ENCODE data around the gene ASCC3.

ASCC3 gene

DNA sequence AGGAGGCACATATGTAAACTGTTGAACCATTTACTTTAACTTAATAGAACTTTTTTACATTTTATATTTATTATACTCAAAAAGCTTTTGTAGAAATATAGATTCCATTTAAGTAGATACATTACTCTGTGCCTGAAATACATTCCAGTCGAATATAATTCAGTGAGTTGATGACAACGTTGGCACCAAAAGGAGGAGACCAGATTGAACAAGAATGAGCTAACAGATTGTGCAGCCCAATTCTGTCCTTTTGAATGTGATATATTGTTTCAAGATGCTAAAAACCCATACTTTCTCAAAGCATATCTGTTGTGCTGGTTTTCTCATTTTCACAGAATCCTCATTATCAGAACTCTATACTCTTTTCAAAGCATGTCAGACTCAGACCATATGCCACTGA is 269.0 kb downstream of the ASCC3 start:
- H3K4me1 Mint-ChIP-seq (ENCODE audit: low read depth): no peaks in the 10 kb centered on the region

DNA sequence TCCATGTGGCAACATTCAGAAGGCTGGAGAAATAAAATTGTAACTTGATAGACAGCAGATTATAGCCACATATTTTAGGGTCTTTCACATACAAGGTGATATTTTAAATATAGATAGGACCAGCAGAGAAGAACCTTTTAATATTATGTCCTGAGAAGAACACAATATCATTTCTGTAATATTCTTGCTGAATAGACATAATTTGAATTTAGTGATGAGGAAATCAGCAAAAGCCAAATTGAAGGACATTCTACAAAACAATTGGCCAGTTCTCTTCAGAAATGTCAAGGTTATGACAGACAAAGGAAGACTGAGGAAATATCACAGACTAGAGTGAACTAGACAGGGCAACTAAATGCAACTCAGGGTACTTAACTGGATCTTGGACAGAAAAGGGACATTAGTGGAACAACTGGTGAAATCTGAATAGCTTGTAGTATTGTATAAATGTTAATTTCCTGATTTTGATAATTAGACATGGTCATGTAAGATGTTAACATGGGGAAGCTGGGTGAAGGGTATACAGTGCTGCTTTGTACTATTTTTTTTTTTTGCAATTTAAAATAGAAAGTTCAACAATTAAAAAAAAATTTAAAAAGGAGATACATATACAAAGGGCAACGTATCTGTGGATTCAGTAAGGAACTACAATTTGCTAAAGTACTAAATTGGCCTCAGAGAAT is 281.9 kb downstream of the ASCC3 start:
- no peaks in the 10 kb centered on the region for H3K9me3 Mint-ChIP-seq
- no peaks in the 10 kb centered on the region for H3K4me1 Mint-ChIP-seq (ENCODE audit: low read depth)
- H3K4me3 Mint-ChIP-seq: no peak overlapping the region
- no peak overlapping the region for H3K27ac Mint-ChIP-seq
- no peaks in the 10 kb centered on the region for H3K27me3 Mint-ChIP-seq
- no peak for DNase-seq
- H3K36me3 Mint-ChIP-seq (ENCODE audit: low read depth): peaks cover 80% of the 10 kb centered on the region

More for the DNA sequence above, 269.0 kb downstream of the ASCC3 start:
- no peak for DNase-seq
- Mint-ChIP-seq H3K9me3 (no peaks in the 10 kb centered on the region), H3K36me3 (ENCODE audit: low read depth) (peaks cover 30% of the 10 kb centered on the region), H3K27ac (no peak overlapping the region), H3K4me3 (no peak overlapping the region), H3K27me3 (no peaks in the 10 kb centered on the region)

DNA sequence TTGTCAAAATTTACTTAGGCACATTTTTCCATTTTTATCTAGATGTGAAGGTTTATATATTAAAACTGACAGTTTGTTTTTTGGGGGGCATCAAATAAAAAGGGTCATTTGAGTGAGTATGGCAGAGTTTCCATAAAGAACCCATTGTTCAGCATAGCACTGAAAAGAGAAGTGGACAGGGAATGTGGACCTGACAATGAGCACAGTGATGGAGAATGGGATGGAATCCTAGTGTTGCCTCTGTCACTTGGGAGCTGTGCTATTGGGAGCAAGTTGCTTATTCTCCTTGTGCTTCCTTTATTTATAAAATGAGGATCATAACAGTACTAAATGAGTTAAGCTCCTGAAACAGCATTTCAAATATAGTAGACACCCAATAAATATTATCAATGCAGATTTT is 285.7 kb downstream of the ASCC3 start:
- no peak for DNase-seq
- H3K9me3 Mint-ChIP-seq: no peaks in the 10 kb centered on the region
- H3K27ac Mint-ChIP-seq: no peak overlapping the region
- no peaks in the 10 kb centered on the region for H3K27me3 Mint-ChIP-seq
- no peak overlapping the region for H3K4me3 Mint-ChIP-seq
- no peaks in the 10 kb centered on the region for H3K4me1 Mint-ChIP-seq (ENCODE audit: low read depth)
- H3K36me3 Mint-ChIP-seq (ENCODE audit: low read depth): peaks cover 62% of the 10 kb centered on the region

DNA sequence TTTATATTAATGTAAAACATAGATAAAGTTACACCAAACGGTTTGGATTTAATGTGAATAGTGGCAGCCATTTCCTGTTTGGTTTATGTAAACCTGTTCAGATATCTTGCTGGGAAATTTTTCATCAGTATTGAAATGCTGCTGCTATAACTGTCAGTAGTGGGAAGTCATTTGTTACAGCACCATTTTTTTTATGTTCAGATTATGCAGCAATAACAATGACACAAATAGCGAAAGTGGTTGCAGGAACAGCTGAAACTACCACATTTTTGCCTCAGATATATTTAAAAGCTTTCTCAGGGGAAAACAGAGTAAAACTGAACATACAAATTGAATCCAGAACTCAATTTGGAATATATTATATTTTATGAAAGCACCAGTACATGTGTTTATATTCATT is 287.6 kb downstream of the ASCC3 start:
- Mint-ChIP-seq H3K27me3 (no peaks in the 10 kb centered on the region), H3K36me3 (ENCODE audit: low read depth) (peaks cover 64% of the 10 kb centered on the region), H3K9me3 (no peaks in the 10 kb centered on the region), H3K27ac (no peak overlapping the region), H3K4me3 (no peak overlapping the region), H3K4me1 (ENCODE audit: low read depth) (no peaks in the 10 kb centered on the region)
- DNase-seq: no peak

DNA sequence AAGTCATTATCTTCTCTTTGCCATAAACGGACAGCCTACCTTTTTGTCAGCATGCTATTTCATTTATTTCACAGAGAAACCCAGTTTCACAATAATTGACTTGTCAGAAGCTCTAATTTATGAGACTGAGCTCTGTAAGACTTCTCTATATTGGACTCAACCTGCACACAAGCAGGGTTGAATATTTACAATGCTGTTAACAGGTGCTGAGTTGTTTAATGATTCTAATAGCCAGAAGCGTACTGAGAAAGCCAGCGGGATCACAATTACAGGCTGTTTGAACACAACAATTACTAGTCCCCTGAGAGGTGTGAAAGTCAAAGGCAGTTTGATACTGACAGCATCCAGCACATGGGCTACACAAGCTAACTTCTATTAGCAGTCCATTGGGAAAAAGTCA is 288.2 kb downstream of the ASCC3 start:
- H3K9me3 Mint-ChIP-seq: no peaks in the 10 kb centered on the region
- H3K36me3 Mint-ChIP-seq (ENCODE audit: low read depth): peaks cover 64% of the 10 kb centered on the region
- H3K4me1 Mint-ChIP-seq (ENCODE audit: low read depth): no peaks in the 10 kb centered on the region
- H3K27ac Mint-ChIP-seq: no peak overlapping the region
- H3K4me3 Mint-ChIP-seq: no peak overlapping the region
- no peaks in the 10 kb centered on the region for H3K27me3 Mint-ChIP-seq
- no peak for DNase-seq

DNA sequence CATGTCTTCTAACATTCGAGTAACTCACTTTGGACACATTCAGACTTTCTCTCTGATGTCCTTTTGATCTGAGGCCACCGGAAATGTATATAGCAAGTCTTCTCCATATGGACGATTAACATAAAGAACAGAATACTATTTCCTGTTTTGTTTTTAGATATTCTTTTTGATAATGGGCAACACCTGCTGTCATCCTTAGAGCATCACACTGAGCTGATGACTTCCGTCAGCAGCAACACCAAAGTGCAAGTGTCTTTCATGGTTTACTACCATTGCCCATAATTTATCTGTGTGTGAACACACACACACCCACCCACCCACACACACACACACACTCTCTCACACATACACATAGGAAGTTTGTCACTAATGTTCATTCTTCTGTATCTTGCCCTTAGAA is 303.7 kb downstream of the ASCC3 start:
- Mint-ChIP-seq H3K4me1 (ENCODE audit: low read depth) (peaks cover 7% of the 10 kb centered on the region), H3K9me3 (no peaks in the 10 kb centered on the region), H3K36me3 (ENCODE audit: low read depth) (peaks cover 43% of the 10 kb centered on the region), H3K27me3 (no peaks in the 10 kb centered on the region), H3K4me3 (no peak overlapping the region), H3K27ac (no peak overlapping the region)
- DNase-seq: no peak

DNA sequence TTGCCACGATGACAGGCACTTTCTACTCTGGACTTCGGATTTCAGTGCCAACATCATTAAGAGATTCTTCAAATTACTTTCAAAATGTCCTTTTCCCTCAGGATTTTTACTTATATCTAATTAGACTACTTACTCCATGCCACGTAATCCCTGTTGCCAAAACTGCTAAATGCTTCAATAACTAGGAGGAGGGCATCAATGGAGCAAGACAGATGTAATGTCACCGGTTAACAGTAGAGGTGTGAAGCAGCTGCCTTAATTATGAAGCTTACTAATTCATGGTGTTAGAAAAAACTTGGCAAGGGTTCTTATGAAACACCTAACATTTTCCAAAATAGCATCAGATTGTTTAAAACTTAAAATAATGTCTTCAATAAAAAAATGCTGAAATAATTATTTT is 305.2 kb downstream of the ASCC3 start:
- peaks cover 55% of the 10 kb centered on the region for H3K36me3 Mint-ChIP-seq (ENCODE audit: low read depth)
- peaks cover 7% of the 10 kb centered on the region for H3K4me1 Mint-ChIP-seq (ENCODE audit: low read depth)
- no peaks in the 10 kb centered on the region for H3K27me3 Mint-ChIP-seq
- no peaks in the 10 kb centered on the region for H3K9me3 Mint-ChIP-seq
- no peak for DNase-seq
- no peak overlapping the region for H3K4me3 Mint-ChIP-seq
- H3K27ac Mint-ChIP-seq: no peak overlapping the region

DNA sequence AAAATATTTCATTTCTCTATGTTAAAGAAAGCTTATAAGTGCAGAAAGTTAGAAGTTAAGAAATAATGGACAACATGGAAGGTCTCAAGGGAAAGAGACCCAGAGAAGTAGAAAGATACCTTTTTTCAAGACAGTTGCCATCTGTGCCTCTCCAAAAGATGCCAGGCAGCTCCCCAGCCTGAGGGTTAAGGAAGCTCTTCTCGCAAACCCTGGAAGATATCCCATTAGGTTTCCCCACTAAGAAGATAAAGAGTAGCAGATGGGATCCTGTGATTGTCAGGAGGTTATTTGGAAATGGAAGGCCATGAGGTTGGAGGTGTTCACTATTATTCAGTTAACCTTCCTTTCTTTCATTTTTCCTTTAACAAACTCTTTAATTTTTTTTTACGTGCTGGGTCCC is 306.3 kb downstream of the ASCC3 start:
- H3K4me1 Mint-ChIP-seq (ENCODE audit: low read depth): peaks cover 7% of the 10 kb centered on the region
- H3K9me3 Mint-ChIP-seq: peaks cover 8% of the 10 kb centered on the region
- H3K27me3 Mint-ChIP-seq: no peaks in the 10 kb centered on the region
- no peak for DNase-seq
- H3K4me3 Mint-ChIP-seq: no peak overlapping the region
- peaks cover 64% of the 10 kb centered on the region for H3K36me3 Mint-ChIP-seq (ENCODE audit: low read depth)
- no peak overlapping the region for H3K27ac Mint-ChIP-seq

DNA sequence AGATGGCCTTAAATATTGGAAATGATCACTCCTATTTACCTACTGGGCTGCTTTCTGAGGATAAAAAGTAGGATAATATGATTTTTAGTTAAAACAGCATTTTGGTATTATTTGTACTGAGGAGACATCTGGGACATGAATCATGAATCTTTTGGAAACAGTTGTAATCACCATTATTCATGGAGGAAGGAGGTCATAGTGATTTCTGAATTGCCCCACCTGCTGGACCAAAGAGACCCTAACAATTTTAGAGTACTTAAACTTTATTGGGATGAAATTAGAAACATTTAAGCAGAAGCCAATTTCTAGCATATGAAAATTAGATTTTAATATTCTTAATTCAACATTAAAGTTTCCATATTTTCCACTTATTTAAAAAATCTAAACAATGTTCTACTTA is 308.0 kb downstream of the ASCC3 start:
- no peak overlapping the region for H3K4me3 Mint-ChIP-seq

DNA sequence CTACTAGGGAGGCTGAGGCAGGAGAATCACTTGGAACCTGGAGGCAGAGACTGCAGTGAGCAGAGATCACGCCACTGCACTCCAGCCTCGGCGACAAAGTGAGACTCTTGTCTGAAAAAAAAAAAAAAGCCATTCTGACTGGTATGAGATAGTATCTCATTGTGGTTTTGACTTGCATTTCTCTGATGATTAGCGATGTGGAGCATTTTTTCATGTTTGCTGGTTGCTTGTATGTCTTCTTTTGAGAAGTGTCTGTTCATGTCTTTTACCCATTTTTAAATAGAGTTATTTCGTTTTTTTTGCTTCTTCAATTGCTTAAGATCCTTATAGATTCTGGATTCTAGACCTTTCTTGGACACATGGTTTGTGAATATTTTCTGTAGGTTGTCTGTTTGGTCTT is 312.9 kb downstream of the ASCC3 start:
- Mint-ChIP-seq H3K36me3 (ENCODE audit: low read depth) (peaks cover 61% of the 10 kb centered on the region), H3K9me3 (peaks cover 8% of the 10 kb centered on the region), H3K4me1 (ENCODE audit: low read depth) (no peaks in the 10 kb centered on the region), H3K4me3 (no peak overlapping the region), H3K27me3 (no peaks in the 10 kb centered on the region), H3K27ac (no peak overlapping the region)
- no peak for DNase-seq

More for the DNA sequence above, 308.0 kb downstream of the ASCC3 start:
- H3K27ac Mint-ChIP-seq: no peak overlapping the region
- no peaks in the 10 kb centered on the region for H3K27me3 Mint-ChIP-seq
- peaks cover 65% of the 10 kb centered on the region for H3K36me3 Mint-ChIP-seq (ENCODE audit: low read depth)
- H3K9me3 Mint-ChIP-seq: peaks cover 8% of the 10 kb centered on the region
- no peaks in the 10 kb centered on the region for H3K4me1 Mint-ChIP-seq (ENCODE audit: low read depth)
- no peak for DNase-seq

DNA sequence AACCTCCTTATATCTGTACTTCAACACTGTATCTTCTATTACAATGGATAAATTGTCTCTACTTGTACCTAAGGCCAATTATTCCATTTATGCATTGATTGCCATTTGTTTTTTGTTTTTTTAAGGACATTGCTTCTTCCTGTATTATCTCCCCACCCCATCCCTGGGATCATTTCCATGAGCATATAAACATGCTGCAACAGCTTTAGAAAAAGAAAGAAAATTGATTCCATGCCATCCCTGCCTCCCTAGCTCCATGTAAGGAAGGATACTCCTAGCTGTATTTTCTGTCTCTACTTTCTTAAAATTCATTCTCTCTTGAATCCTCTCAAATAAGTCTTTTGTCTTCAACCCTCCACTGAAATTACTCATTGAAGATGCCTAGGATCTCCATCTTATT is 314.6 kb downstream of the ASCC3 start:
- H3K27me3 Mint-ChIP-seq: no peaks in the 10 kb centered on the region
- H3K9me3 Mint-ChIP-seq: peaks cover 8% of the 10 kb centered on the region
- H3K4me1 Mint-ChIP-seq (ENCODE audit: low read depth): no peaks in the 10 kb centered on the region
- H3K27ac Mint-ChIP-seq: no peak overlapping the region
- no peak for DNase-seq
- no peak overlapping the region for H3K4me3 Mint-ChIP-seq
- peaks cover 50% of the 10 kb centered on the region for H3K36me3 Mint-ChIP-seq (ENCODE audit: low read depth)

DNA sequence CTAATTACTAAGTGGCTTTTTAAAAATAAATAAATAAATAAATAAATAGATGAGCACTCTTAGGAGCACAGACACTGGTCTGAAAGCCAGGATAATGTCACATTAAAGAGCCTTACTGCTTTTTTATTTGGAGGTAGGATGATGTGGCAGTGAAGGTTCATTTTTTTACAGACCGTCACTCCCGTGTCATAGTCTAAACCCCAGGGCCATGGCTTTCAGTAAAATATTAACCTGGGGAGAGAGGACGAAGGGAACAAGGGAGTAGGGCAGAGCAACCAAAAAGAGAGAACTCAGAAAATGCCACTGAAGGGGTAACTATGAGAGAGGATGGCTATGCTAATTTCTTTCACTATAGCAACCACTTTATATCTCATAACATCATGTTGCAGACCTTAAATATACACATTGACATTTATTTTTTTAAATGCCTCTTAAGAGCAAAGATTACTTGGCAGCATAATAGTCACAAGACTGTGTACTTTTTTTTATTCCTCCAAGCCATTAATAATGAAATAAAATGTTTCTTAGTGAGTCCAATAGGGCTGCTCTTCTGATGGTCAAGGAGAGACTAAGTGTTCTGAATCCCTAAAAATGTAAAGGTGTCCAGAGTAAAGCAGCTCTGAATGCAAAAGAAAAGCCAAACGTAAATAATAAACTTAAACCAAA is 315.6 kb downstream of the ASCC3 start:
- Mint-ChIP-seq H3K4me3 (no peak overlapping the region), H3K36me3 (ENCODE audit: low read depth) (peaks cover 45% of the 10 kb centered on the region), H3K27me3 (no peaks in the 10 kb centered on the region), H3K27ac (no peak overlapping the region), H3K4me1 (ENCODE audit: low read depth) (no peaks in the 10 kb centered on the region), H3K9me3 (peaks cover 5% of the 10 kb centered on the region)
- no peak for DNase-seq

DNA sequence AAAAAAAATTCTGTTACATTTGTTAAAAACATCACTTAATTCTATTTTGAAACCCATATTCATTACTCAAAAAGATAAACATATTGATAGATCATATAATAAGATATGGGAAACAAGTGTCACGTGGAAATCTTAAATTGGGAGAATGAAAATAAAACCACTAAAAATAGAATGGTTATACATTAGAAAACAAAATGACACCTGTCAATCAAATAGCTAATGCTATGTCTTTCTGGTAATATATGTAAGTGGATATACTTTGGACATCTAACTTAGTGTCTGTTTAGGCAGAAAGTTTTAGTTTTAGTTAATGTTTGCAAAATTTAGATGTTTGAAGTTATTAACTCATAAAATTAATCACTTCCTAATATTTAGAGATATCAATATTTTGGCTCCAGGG is 321.3 kb downstream of the ASCC3 start:
- Mint-ChIP-seq H3K4me3 (no peak overlapping the region), H3K36me3 (ENCODE audit: low read depth) (peaks cover 21% of the 10 kb centered on the region), H3K4me1 (ENCODE audit: low read depth) (no peaks in the 10 kb centered on the region), H3K27me3 (no peaks in the 10 kb centered on the region), H3K9me3 (no peaks in the 10 kb centered on the region), H3K27ac (no peak overlapping the region)
- no peak for DNase-seq

DNA sequence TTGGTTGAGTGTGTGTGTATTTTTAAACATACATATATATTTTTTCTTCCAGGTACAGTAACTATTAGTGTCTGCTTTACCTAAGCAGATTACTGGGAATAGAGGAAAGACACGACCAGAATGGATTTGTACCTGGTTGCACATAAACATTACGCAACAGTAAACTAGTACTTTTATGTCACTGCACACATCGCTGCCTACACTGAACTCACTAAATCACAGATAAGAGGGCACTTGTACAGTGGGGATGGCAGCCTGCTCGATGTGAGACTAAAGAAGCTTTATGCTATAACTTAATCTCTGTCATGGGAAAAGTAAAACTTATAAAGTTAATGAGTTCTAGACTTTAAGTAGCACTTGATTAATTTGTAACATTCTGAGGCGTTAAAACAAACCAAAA is 326.9 kb downstream of the ASCC3 start:
- no peak overlapping the region for H3K4me3 Mint-ChIP-seq
- H3K27ac Mint-ChIP-seq: no peak overlapping the region
- peaks cover 22% of the 10 kb centered on the region for H3K36me3 Mint-ChIP-seq (ENCODE audit: low read depth)
- no peaks in the 10 kb centered on the region for H3K27me3 Mint-ChIP-seq
- H3K9me3 Mint-ChIP-seq: no peaks in the 10 kb centered on the region
- DNase-seq: no peak
- no peaks in the 10 kb centered on the region for H3K4me1 Mint-ChIP-seq (ENCODE audit: low read depth)

DNA sequence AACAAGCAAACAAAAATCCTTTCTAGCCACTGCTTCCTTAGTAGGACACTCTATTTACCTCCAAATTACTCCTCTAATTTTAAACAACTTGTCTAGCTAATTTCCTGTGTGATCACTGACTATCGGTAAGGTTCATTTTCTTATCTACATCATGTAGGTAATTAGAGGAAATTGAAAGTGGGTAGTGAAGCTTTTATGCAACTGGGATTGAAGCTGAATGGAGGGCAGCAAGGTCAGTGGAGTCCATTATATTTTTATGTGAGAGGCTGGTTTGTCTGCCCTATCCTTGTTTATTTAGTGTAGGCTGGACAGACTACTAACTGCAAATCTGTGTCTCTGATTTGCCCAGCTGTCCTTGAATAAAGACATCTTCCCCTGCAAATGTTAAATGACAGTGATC is 327.9 kb downstream of the ASCC3 start:
- H3K27me3 Mint-ChIP-seq: no peaks in the 10 kb centered on the region
- peaks cover 25% of the 10 kb centered on the region for H3K36me3 Mint-ChIP-seq (ENCODE audit: low read depth)
- no peaks in the 10 kb centered on the region for H3K9me3 Mint-ChIP-seq
- no peaks in the 10 kb centered on the region for H3K4me1 Mint-ChIP-seq (ENCODE audit: low read depth)
- H3K4me3 Mint-ChIP-seq: no peak overlapping the region
- H3K27ac Mint-ChIP-seq: no peak overlapping the region
- DNase-seq: no peak
